ENCODE measurements around the gene PERM1. TPM values are rescaled to one million over a fixed set of nuclear protein-coding genes. Genes with fewer than 3 reads are reported as not detected.

The PERM1 gene
- total and polyA plus RNA-seq, 9 of the 15 experiments (the other 6 are each of a cell fraction or from before 2014, with no cell fraction given), result not detected

DNA sequence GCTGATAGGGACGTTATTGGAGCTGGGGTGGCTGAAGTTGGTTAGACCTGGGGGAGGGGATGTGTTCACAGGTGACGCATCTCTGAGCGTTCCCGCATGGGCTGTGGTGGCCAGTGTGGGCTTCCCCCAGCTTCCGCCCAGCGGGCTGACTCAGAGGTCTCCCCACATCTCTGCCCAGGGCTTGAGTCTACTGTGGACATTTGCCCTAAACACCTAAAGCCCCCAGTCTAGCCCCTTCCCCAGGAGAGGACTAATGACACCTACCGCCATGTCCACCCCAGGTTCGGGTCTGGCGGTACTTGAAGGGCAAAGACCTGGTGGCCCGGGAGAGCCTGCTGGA, 40.0 kb upstream of the PERM1 start:
- intact Hi-C loops (cut with micrococcal nuclease), result loop anchor here (5.0 kb wide), 1 partner anchor 40 kb away; no protein-coding TSS in a partner anchor
- H3K9me1 ChIP-seq (ENCODE audit: control insufficient read depth, insufficient read depth, low read length), result peaks cover 12% of the 10 kb centered on the region
- WGBS (ENCODE audit: insufficient coverage, low coverage, missing lambda C conversion rate), result 76% methylated on average over 10 of the region's 10 CpGs
- ChIA-PET CTCF (ENCODE audit: low intra/inter-chr PET ratio) (no interaction called here), POLR2A (interaction anchor here (0.6 to 1.1 kb wide), 3 partner anchors 8 to 19 kb away, joined by 3 to 6 read pairs (median 4); partner anchors contain the start of gene ISG15)
- peak in 1 of 4 experiments; percentile 28 for DNase-seq (ENCODE audit: extremely low read depth in 1 of 4, low spot score in 3 of 4)
- H3K79me2 ChIP-seq (ENCODE audit: control insufficient read depth, insufficient read depth, low read length), result peaks cover 40% of the 10 kb centered on the region
- peaks cover 29 to 81% of the 10 kb centered on the region in 2 experiments for H3K4me1 ChIP-seq (replicated peaks in 1 of 2; ENCODE audit: control insufficient read depth in 2 of 2, insufficient read depth in 2 of 2, low read length in 2 of 2)
- no peak overlapping the region for H3K4me2 ChIP-seq (ENCODE audit: insufficient read depth, low read length)
- no peaks in the 10 kb centered on the region for H3K27me3 ChIP-seq (ENCODE audit: control insufficient read depth in 2 of 2, insufficient read depth in 2 of 2, low read length in 2 of 2)
- no peak for FAIRE-seq
- ATAC-seq, result no peak
- peaks cover 17% of the 10 kb centered on the region for H4K20me1 ChIP-seq (replicated peaks; ENCODE audit: control insufficient read depth, insufficient read depth, low read length)
- H2AFZ ChIP-seq (ENCODE audit: low read depth, low read length), result no peak overlapping the region
- no peaks in the 10 kb centered on the region for H3K9me3 ChIP-seq (replicated peaks; ENCODE audit: control insufficient read depth, insufficient read depth, low read depth, low read length)
- H3K36me3 ChIP-seq (ENCODE audit: control insufficient read depth, insufficient read depth, low read length), result peaks cover 49% of the 10 kb centered on the region; the same call in 1 of the 3 replicates
- TF ChIP-seq GABPA (tag; conservative IDR thresholded peaks at IDR 0.05; ENCODE audit: low read depth), result no peak
- TF ChIP-seq, protein P1, sequence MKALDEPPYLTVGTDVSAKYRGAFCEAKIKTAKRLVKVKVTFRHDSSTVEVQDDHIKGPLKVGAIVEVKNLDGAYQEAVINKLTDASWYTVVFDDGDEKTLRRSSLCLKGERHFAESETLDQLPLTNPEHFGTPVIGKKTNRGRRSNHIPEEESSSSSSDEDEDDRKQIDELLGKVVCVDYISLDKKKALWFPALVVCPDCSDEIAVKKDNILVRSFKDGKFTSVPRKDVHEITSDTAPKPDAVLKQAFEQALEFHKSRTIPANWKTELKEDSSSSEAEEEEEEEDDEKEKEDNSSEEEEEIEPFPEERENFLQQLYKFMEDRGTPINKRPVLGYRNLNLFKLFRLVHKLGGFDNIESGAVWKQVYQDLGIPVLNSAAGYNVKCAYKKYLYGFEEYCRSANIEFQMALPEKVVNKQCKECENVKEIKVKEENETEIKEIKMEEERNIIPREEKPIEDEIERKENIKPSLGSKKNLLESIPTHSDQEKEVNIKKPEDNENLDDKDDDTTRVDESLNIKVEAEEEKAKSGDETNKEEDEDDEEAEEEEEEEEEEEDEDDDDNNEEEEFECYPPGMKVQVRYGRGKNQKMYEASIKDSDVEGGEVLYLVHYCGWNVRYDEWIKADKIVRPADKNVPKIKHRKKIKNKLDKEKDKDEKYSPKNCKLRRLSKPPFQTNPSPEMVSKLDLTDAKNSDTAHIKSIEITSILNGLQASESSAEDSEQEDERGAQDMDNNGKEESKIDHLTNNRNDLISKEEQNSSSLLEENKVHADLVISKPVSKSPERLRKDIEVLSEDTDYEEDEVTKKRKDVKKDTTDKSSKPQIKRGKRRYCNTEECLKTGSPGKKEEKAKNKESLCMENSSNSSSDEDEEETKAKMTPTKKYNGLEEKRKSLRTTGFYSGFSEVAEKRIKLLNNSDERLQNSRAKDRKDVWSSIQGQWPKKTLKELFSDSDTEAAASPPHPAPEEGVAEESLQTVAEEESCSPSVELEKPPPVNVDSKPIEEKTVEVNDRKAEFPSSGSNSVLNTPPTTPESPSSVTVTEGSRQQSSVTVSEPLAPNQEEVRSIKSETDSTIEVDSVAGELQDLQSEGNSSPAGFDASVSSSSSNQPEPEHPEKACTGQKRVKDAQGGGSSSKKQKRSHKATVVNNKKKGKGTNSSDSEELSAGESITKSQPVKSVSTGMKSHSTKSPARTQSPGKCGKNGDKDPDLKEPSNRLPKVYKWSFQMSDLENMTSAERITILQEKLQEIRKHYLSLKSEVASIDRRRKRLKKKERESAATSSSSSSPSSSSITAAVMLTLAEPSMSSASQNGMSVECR (CRISPR knock-in tag; IDR thresholded peaks at IDR 0.05), result 0 out of 2 replicates have a peak, but pooled peaks have one; percentile 46
- 0 out of 2 replicates have a peak, but pooled peaks have one; percentile 29 for TF ChIP-seq FOXP1 (CRISPR knock-in tag; IDR thresholded peaks at IDR 0.05)
- TF ChIP-seq FOSL1 (tag; conservative IDR thresholded peaks at IDR 0.05), result peak; percentile 41; the same call in 1 of the 2 replicates
- TF ChIP-seq, protein P2, sequence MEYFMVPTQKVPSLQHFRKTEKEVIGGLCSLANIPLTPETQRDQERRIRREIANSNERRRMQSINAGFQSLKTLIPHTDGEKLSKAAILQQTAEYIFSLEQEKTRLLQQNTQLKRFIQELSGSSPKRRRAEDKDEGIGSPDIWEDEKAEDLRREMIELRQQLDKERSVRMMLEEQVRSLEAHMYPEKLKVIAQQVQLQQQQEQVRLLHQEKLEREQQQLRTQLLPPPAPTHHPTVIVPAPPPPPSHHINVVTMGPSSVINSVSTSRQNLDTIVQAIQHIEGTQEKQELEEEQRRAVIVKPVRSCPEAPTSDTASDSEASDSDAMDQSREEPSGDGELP (CRISPR knock-in tag; IDR thresholded peaks at IDR 0.05; ENCODE audit: borderline replicate concordance), result peak; percentile 34; the same call in 1 of the 2 replicates
- TF ChIP-seq, protein P3, sequence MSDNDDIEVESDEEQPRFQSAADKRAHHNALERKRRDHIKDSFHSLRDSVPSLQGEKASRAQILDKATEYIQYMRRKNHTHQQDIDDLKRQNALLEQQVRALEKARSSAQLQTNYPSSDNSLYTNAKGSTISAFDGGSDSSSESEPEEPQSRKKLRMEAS (CRISPR knock-in tag; IDR thresholded peaks at IDR 0.05), result peak; percentile 69
- no peak for TF ChIP-seq DNMT1 (IDR thresholded peaks at IDR 0.05)
- TF ChIP-seq, protein P4, sequence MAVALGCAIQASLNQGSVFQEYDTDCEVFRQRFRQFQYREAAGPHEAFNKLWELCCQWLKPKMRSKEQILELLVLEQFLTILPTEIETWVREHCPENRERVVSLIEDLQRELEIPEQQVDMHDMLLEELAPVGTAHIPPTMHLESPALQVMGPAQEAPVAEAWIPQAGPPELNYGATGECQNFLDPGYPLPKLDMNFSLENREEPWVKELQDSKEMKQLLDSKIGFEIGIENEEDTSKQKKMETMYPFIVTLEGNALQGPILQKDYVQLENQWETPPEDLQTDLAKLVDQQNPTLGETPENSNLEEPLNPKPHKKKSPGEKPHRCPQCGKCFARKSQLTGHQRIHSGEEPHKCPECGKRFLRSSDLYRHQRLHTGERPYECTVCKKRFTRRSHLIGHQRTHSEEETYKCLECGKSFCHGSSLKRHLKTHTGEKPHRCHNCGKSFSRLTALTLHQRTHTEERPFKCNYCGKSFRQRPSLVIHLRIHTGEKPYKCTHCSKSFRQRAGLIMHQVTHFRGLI (CRISPR knock-in tag; IDR thresholded peaks at IDR 0.05), result no peak
- TF ChIP-seq GABPB1 (CRISPR knock-in tag; IDR thresholded peaks at IDR 0.05), result 0 out of 2 replicates have a peak, but pooled peaks have one; percentile 27
- TF ChIP-seq, protein P5, sequence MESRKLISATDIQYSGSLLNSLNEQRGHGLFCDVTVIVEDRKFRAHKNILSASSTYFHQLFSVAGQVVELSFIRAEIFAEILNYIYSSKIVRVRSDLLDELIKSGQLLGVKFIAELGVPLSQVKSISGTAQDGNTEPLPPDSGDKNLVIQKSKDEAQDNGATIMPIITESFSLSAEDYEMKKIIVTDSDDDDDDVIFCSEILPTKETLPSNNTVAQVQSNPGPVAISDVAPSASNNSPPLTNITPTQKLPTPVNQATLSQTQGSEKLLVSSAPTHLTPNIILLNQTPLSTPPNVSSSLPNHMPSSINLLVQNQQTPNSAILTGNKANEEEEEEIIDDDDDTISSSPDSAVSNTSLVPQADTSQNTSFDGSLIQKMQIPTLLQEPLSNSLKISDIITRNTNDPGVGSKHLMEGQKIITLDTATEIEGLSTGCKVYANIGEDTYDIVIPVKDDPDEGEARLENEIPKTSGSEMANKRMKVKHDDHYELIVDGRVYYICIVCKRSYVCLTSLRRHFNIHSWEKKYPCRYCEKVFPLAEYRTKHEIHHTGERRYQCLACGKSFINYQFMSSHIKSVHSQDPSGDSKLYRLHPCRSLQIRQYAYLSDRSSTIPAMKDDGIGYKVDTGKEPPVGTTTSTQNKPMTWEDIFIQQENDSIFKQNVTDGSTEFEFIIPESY (CRISPR knock-in tag; IDR thresholded peaks at IDR 0.05), result peak; percentile 95
- TF ChIP-seq CREB1 (IDR thresholded peaks at IDR 0.05), result no peak
- 0 out of 2 replicates have a peak, but pooled peaks have one; percentile 29 for TF ChIP-seq CREB1 (CRISPR knock-in tag; IDR thresholded peaks at IDR 0.05)
- H3K9ac ChIP-seq (ENCODE audit: insufficient read depth in 1 of 2, low read depth in 2 of 2, low read length in 2 of 2), result peak overlapping the region in 1 of 2 experiments; percentile 99; a peak in 2 of 4 replicates
- in situ Hi-C loops (cut with MboI), result no loop called here
- peak overlapping the region; percentile 76; the same call in 1 of the 2 replicates for H3K4me3 ChIP-seq
- BruUV-seq (replicated peaks), result no TSS peak
- H3K27ac ChIP-seq (ENCODE audit: extremely low read depth, low read depth, low read length), result 0 out of 3 replicates have a peak overlapping the region, but pooled peaks have one; percentile 34

Data from K562 (cell line).